ENCODE data around the gene RAB43. TPM values are rescaled to one million over a fixed set of nuclear protein-coding genes. Genes with fewer than 3 reads are reported as not detected.
"Not testable (repeated sequence)": the region's sequence is repeated elsewhere in the genome, so short reads cannot be mapped to it uniquely, and the experiment has no call there.

The RAB43 gene
- total RNA-seq, 1 donor from 2014 or later, result 72.9 TPM

GRCh38 chr3:129070086-129070885 is 51.3 kb downstream of the RAB43 start:
- peaks cover 0 to 2% of the 10 kb centered on the region in 2 donors for H3K4me1 ChIP-seq
- no peak for DNase-seq (ENCODE audit: low spot score in 2 of 2)
- no peaks in the 10 kb centered on the region for H3K27me3 ChIP-seq
- H3K27ac ChIP-seq, result no peak overlapping the region
- H3K9me3 ChIP-seq, result no peaks in the 10 kb centered on the region
- H3K36me3 ChIP-seq, result no peaks in the 10 kb centered on the region
- intact Hi-C loops (cut with DNase I), result no loop called here
- no peak for TF ChIP-seq CTCF (IDR thresholded peaks at IDR 0.05)
- H3K4me3 ChIP-seq, result no peak overlapping the region

- H3K9me3 ChIP-seq; H3K4me3 ChIP-seq; H3K36me3 ChIP-seq; DNase-seq (ENCODE audit: low spot score in 2 of 2); H3K27ac ChIP-seq; intact Hi-C loops (cut with DNase I); H3K27me3 ChIP-seq; H3K4me1 ChIP-seq: not testable (repeated sequence)
Measured at GRCh38 chr3:129069313-129070085, 52.1 kb downstream of the RAB43 start.

GRCh38 chr3:129068291-129068886 is 53.2 kb downstream of the RAB43 start:
- intact Hi-C loops (cut with DNase I), result no loop called here
- no peak overlapping the region for H3K27ac ChIP-seq
- DNase-seq (ENCODE audit: low spot score in 2 of 2), result no peak
- no peak for TF ChIP-seq CTCF (IDR thresholded peaks at IDR 0.05)
- no peaks in the 10 kb centered on the region for H3K9me3 ChIP-seq
- H3K36me3 ChIP-seq, result no peaks in the 10 kb centered on the region
- peaks cover 0 to 2% of the 10 kb centered on the region in 2 donors for H3K4me1 ChIP-seq
- H3K4me3 ChIP-seq, result peak overlapping the region; percentile 42 to 48
- H3K27me3 ChIP-seq, result no peaks in the 10 kb centered on the region

- H3K36me3 ChIP-seq; H3K27ac ChIP-seq; H3K4me1 ChIP-seq; intact Hi-C loops (cut with DNase I); H3K9me3 ChIP-seq; H3K27me3 ChIP-seq; DNase-seq (ENCODE audit: low spot score in 2 of 2): not testable (repeated sequence)
- H3K4me3 ChIP-seq, result peak overlapping the region; percentile 42 to 48
Measured at GRCh38 chr3:129067719-129068118, 53.9 kb downstream of the RAB43 start.

- H3K27me3 ChIP-seq, result no peaks in the 10 kb centered on the region
- DNase-seq (ENCODE audit: low spot score in 2 of 2), result no peak
- H3K27ac ChIP-seq, result no peak overlapping the region
- intact Hi-C loops (cut with DNase I), result no loop called here
- TF ChIP-seq CTCF (IDR thresholded peaks at IDR 0.05), result no peak
- peaks cover 0 to 2% of the 10 kb centered on the region in 2 donors for H3K4me1 ChIP-seq
- H3K4me3 ChIP-seq, result no peak overlapping the region
- H3K36me3 ChIP-seq, result no peaks in the 10 kb centered on the region
- H3K9me3 ChIP-seq, result no peaks in the 10 kb centered on the region
Measured at GRCh38 chr3:129065720-129066073, 55.9 kb downstream of the RAB43 start.

GRCh38 chr3:129065016-129065719 is 56.4 kb downstream of the RAB43 start:
- no peak overlapping the region for H3K4me3 ChIP-seq
- no peak for DNase-seq (ENCODE audit: low spot score in 2 of 2)
- TF ChIP-seq CTCF (IDR thresholded peaks at IDR 0.05), result no peak
- no peaks in the 10 kb centered on the region for H3K27me3 ChIP-seq
- H3K36me3 ChIP-seq, result no peaks in the 10 kb centered on the region
- H3K27ac ChIP-seq, result no peak overlapping the region
- H3K4me1 ChIP-seq, result peaks cover 0 to 2% of the 10 kb centered on the region in 2 donors
- intact Hi-C loops (cut with DNase I), result no loop called here
- H3K9me3 ChIP-seq, result no peaks in the 10 kb centered on the region
